Brain microvascular endothelial cell (primary cell): ENCODE results near the gene CYP39A1.

Source experiments
- DNase-seq: peaks from one replicate; pipeline ENCODE4 v3.0.0-alpha.2; 2020
- H3K27ac ChIP-seq: fragments of 250-450 bp; sonication (Bioruptor Pico); 2 replicates; pipeline ENCODE4 v1.5.1; 2020; ENCODE audit warnings: mild to moderate bottlenecking, moderate library complexity
- H3K27me3 ChIP-seq: fragments of 250-450 bp; sonication (Bioruptor Pico); replicated peaks from 2 replicates; pipeline ENCODE4 v1.5.1; 2020; ENCODE audit warnings: mild to moderate bottlenecking
- H3K36me3 ChIP-seq: fragments of 250-450 bp; sonication (Bioruptor Pico); replicated peaks from 2 replicates; pipeline ENCODE4 v1.5.1; 2020; ENCODE audit warnings: mild to moderate bottlenecking
- H3K4me3 ChIP-seq: 2 replicates; pipeline ENCODE4 v1.5.1; 2011; ENCODE audit warnings: low read depth, mild to moderate bottlenecking, control low read depth, low read length, moderate library complexity
- CTCF ChIP-seq: IDR thresholded peaks from 2 replicates; pipeline ENCODE4 v1.5.1; 2011; ENCODE audit warnings: low read depth, mild to moderate bottlenecking, moderate library complexity, low read length, control low read depth, inconsistent platforms; ENCODE audit errors: missing control alignments
- in situ Hi-C: cut with HindIII; loops from 2 replicates; pipeline ENCODE4 v1.10.0; 2017; ENCODE audit warnings: low sequenced_read_pairs, low pct_ligation_motif_present

CYP39A1 gene

GRCh38 chr6:46521464-46521971 lies 131.1 kb downstream of the CYP39A1 start:
- peak; percentile 37 for DNase-seq
- in situ Hi-C loops: no loop called here
- TF ChIP-seq CTCF: no peak
- Histone ChIP-seq H3K27ac (no peak overlapping the region), H3K27me3 (no peaks in the 10 kb centered on the region), H3K36me3 (no peaks in the 10 kb centered on the region), H3K4me3 (no peak overlapping the region)

GRCh38 chr6:46517202-46517601 lies 135.4 kb downstream of the CYP39A1 start:
- in situ Hi-C loops: no loop called here
- H3K4me3 ChIP-seq: no peak overlapping the region
- no peaks in the 10 kb centered on the region for H3K27me3 ChIP-seq
- no peak for DNase-seq
- H3K36me3 ChIP-seq: no peaks in the 10 kb centered on the region
- no peak overlapping the region for H3K27ac ChIP-seq
- TF ChIP-seq CTCF: no peak

- no peak overlapping the region for H3K27ac ChIP-seq
- H3K36me3 ChIP-seq: no peaks in the 10 kb centered on the region
- DNase-seq: no peak
- no peak for TF ChIP-seq CTCF
- in situ Hi-C loops: no loop called here
- H3K4me3 ChIP-seq: no peak overlapping the region
- no peaks in the 10 kb centered on the region for H3K27me3 ChIP-seq
Observed at GRCh38 chr6:46513533-46513932, 139.1 kb downstream of the CYP39A1 start.

- no peak overlapping the region for H3K4me3 ChIP-seq
- H3K36me3 ChIP-seq: no peaks in the 10 kb centered on the region
- in situ Hi-C loops: no loop called here
- DNase-seq: no peak
- no peak overlapping the region for H3K27ac ChIP-seq
- TF ChIP-seq CTCF: no peak
- no peaks in the 10 kb centered on the region for H3K27me3 ChIP-seq
Observed at GRCh38 chr6:46511320-46511719, 141.3 kb downstream of the CYP39A1 start.

GRCh38 chr6:46510651-46511050 lies 142.0 kb downstream of the CYP39A1 start:
- Histone ChIP-seq H3K36me3 (no peaks in the 10 kb centered on the region), H3K4me3 (no peak overlapping the region), H3K27ac (no peak overlapping the region), H3K27me3 (no peaks in the 10 kb centered on the region)
- in situ Hi-C loops: no loop called here
- peak; percentile 90 for DNase-seq
- no peak for TF ChIP-seq CTCF

- TF ChIP-seq CTCF: no peak
- Histone ChIP-seq H3K27ac (no peak overlapping the region), H3K4me3 (no peak overlapping the region), H3K27me3 (no peaks in the 10 kb centered on the region), H3K36me3 (no peaks in the 10 kb centered on the region)
- DNase-seq: no peak
- in situ Hi-C loops: no loop called here
Observed at GRCh38 chr6:46509981-46510510, 142.6 kb downstream of the CYP39A1 start.
